Dermis blood vessel endothelial cell (primary cell): ENCODE measurements around the gene EPHB1. TPM values are rescaled to one million over a fixed set of nuclear protein-coding genes. Genes with fewer than 3 reads are reported as not detected.

Experiments used
- DNase-seq: peaks from one replicate; pipeline ENCODE4 v3.0.0; 2010
- total RNA-seq: library from RNA; depleted of rRNA; stranded (reverse); fragments of >200 nt; gene quantifications from 2 replicates; pipeline ENCODE4 v1.2.3, GENCODE V29; 2014

The EPHB1 gene
- total RNA-seq, 1 donor from 2014 or later = 6.5 TPM

- no peak for DNase-seq
Observed at GRCh38 chr3:134916276-134916961, 121.4 kb downstream of the EPHB1 start.

GRCh38 chr3:134917631-134918030 is 122.6 kb downstream of the EPHB1 start:
- DNase-seq = no peak

- no peak for DNase-seq
Observed at GRCh38 chr3:134918441-134918840, 123.4 kb downstream of the EPHB1 start.

- no peak for DNase-seq
Observed at GRCh38 chr3:134922101-134922500, 127.0 kb downstream of the EPHB1 start.

GRCh38 chr3:134922866-134923265 is 127.8 kb downstream of the EPHB1 start:
- DNase-seq = no peak

GRCh38 chr3:134923286-134923685 is 128.2 kb downstream of the EPHB1 start:
- DNase-seq = no peak

GRCh38 chr3:134927599-134927998 is 132.5 kb downstream of the EPHB1 start:
- DNase-seq = no peak

- DNase-seq = no peak
Observed at GRCh38 chr3:134928392-134928791, 133.3 kb downstream of the EPHB1 start.

- DNase-seq = no peak
Observed at GRCh38 chr3:134928819-134929218, 133.8 kb downstream of the EPHB1 start.

- DNase-seq = no peak
Observed at GRCh38 chr3:134929976-134930375, 134.9 kb downstream of the EPHB1 start.

GRCh38 chr3:134931045-134931785 is 136.2 kb downstream of the EPHB1 start:
- DNase-seq = no peak

GRCh38 chr3:134932035-134932434 is 137.0 kb downstream of the EPHB1 start:
- DNase-seq = no peak

- DNase-seq = no peak
Observed at GRCh38 chr3:134933997-134934396, 138.9 kb downstream of the EPHB1 start.

GRCh38 chr3:134934933-134935332 is 139.9 kb downstream of the EPHB1 start:
- DNase-seq = no peak

- DNase-seq = peak; percentile 49
Observed at GRCh38 chr3:134937256-134938028, 142.4 kb downstream of the EPHB1 start.

GRCh38 chr3:134938029-134938525 is 143.0 kb downstream of the EPHB1 start:
- no peak for DNase-seq

GRCh38 chr3:134939978-134940377 is 144.9 kb downstream of the EPHB1 start:
- no peak for DNase-seq

GRCh38 chr3:134941820-134942219 is 146.8 kb downstream of the EPHB1 start:
- DNase-seq = no peak

- no peak for DNase-seq
Observed at GRCh38 chr3:134944429-134944828, 149.4 kb downstream of the EPHB1 start.

GRCh38 chr3:134949150-134949549 is 154.1 kb downstream of the EPHB1 start:
- DNase-seq = no peak

GRCh38 chr3:134952371-134952770 is 157.3 kb downstream of the EPHB1 start:
- DNase-seq = no peak

GRCh38 chr3:134955874-134956273 is 160.8 kb downstream of the EPHB1 start:
- DNase-seq = no peak

GRCh38 chr3:134956395-134956794 is 161.3 kb downstream of the EPHB1 start:
- DNase-seq = no peak
